ENCODE data around the gene YARS1.

The YARS1 gene

DNA sequence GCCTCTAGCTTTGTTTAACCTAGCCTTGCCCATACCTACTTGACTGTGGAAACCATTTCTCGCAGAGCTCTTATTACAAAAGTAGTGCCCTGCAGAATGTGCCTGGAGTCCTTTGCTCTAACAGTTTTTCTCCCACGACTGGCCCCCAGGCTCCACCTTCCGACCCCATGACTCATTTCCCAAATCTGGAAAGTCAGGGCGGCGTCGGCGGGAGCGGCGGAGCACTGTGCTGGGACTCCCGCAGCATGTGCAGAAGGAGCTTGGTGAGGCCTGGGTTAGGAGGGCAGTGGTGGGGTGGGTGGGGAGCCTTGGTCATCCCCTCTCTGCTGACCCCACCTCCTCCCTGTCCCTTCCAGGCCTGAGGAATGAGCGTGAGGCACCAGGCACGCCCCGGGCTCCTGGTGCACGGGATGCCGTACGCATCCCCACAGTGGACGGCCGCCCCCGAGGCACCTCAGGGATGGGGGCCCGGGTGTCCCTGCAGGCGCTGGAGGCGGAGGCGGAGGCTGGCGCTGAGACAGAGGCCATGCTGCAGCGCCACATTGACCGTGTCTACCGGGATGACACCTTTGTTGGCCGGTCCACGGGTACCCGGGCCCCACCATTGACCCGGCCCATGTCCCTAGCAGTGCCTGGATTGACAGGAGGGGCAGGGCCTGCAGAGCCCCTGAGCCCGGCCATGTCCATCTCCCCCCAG lies 47.5 kb downstream of the YARS1 start:
- Histone ChIP-seq H3K18ac (ENCODE audit: low read depth in 1 of 2, low read length in 2 of 2) (no peak overlapping the region), H2BK120ac (ENCODE audit: low read depth, low read length) (no peak overlapping the region), H3K27me3 (ENCODE audit: control insufficient read depth in 1 of 2, insufficient read depth in 1 of 2, low read length in 2 of 2) (no peaks in the 10 kb centered on the region), H4K8ac (ENCODE audit: low read length) (no peak overlapping the region), H2BK12ac (ENCODE audit: low read length in 2 of 2) (no peak overlapping the region), H2BK5ac (ENCODE audit: low read depth, low read length, poor library complexity, severe bottlenecking) (no peak overlapping the region), H3K9me3 (ENCODE audit: control insufficient read depth, low read length) (no peaks in the 10 kb centered on the region), H2BK15ac (ENCODE audit: low read depth, poor library complexity, severe bottlenecking) (no peak overlapping the region), H3K27ac (ENCODE audit: low read length, poor library complexity, severe bottlenecking) (peak overlapping the region; percentile 6), H3K36me3 (ENCODE audit: control insufficient read depth in 1 of 2, insufficient read depth in 2 of 2, low read depth in 1 of 2, low read length in 2 of 2) (peaks cover 38 to 75% of the 10 kb centered on the region in 2 experiments), H4K91ac (ENCODE audit: low read length) (no peak overlapping the region), H3K4me2 (ENCODE audit: low read length, poor library complexity, severe bottlenecking) (no peak overlapping the region), H2AFZ (ENCODE audit: low read depth, low read length) (no peak overlapping the region), H3K79me1 (replicated peaks; ENCODE audit: low read length, poor library complexity, severe bottlenecking) (peaks cover 42% of the 10 kb centered on the region), H2AK5ac (ENCODE audit: low read length, severe bottlenecking) (no peak overlapping the region), H3K4ac (ENCODE audit: low read depth in 1 of 2, low read length in 2 of 2) (no peak overlapping the region), H3K4me3 (ENCODE audit: insufficient read depth in 1 of 2, low read depth in 1 of 2, low read length in 2 of 2) (no peak overlapping the region), H3K9ac (ENCODE audit: low read length) (no peak overlapping the region), H3K4me1 (ENCODE audit: control insufficient read depth, insufficient read depth, low read depth, low read length) (peaks cover 48% of the 10 kb centered on the region), H3K23ac (ENCODE audit: low read length in 2 of 2) (no peak overlapping the region), H3K14ac (ENCODE audit: low read length in 2 of 2) (peak overlapping the region in 1 of 2 experiments; percentile 36)
- 89% methylated on average over 23 of the region's 32 CpGs for WGBS
- DNase-seq = peak; percentile 58

DNA sequence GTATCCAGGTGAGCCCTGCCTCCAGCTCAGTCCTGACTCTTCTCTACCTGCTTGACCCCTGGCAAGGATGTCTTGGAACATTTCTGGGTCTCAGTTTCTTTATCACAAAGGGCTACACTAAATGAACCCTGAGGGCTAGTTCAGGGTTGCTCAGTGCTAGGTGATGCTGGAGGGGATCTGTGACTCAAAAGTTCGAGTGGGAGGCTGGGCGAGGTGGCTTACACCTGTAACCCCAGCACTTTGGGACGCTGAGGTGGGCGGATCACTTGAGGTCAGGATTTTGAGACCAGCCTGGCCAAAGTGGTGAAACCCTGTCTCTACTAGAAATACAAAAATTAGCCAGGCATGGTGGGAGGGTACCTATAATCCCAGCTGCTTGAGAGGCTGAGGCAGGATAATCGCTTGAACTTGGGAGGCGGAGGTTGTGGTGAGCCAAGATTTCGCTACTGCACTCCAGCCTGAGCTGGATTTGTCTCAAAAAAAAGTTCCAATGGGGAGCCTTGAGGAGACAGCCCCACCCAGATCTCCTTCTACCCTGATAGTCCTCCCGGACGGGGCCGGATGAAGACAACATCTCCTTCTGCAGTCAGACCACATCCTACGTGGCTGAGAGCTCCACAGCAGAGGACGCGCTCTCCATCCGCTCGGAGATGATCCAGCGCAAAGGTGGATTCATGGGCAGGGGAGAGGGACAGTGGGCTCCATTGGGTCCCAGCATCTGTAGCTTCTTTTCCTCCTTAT lies 48.9 kb downstream of the YARS1 start:
- Histone ChIP-seq H3K18ac (ENCODE audit: low read depth in 1 of 2, low read length in 2 of 2) (no peak overlapping the region), H3K4me1 (ENCODE audit: control insufficient read depth, insufficient read depth, low read depth, low read length) (peaks cover 42% of the 10 kb centered on the region), H2AFZ (ENCODE audit: low read depth, low read length) (no peak overlapping the region), H3K14ac (ENCODE audit: low read length in 2 of 2) (no peak overlapping the region), H4K8ac (ENCODE audit: low read length) (no peak overlapping the region), H3K4me2 (ENCODE audit: low read length, poor library complexity, severe bottlenecking) (no peak overlapping the region), H2AK5ac (ENCODE audit: low read length, severe bottlenecking) (no peak overlapping the region), H3K36me3 (ENCODE audit: control insufficient read depth in 1 of 2, insufficient read depth in 2 of 2, low read depth in 1 of 2, low read length in 2 of 2) (peaks cover 25 to 67% of the 10 kb centered on the region in 2 experiments), H3K9me3 (ENCODE audit: control insufficient read depth, low read length) (no peaks in the 10 kb centered on the region), H3K4me3 (ENCODE audit: insufficient read depth in 1 of 2, low read depth in 1 of 2, low read length in 2 of 2) (peak overlapping the region in 1 of 2 experiments; percentile 37), H2BK12ac (ENCODE audit: low read length in 2 of 2) (peak overlapping the region in 1 of 2 experiments; percentile 21), H3K27me3 (ENCODE audit: control insufficient read depth in 1 of 2, insufficient read depth in 1 of 2, low read length in 2 of 2) (no peaks in the 10 kb centered on the region), H3K4ac (ENCODE audit: low read depth in 1 of 2, low read length in 2 of 2) (no peak overlapping the region), H4K91ac (ENCODE audit: low read length) (no peak overlapping the region), H2BK5ac (ENCODE audit: low read depth, low read length, poor library complexity, severe bottlenecking) (no peak overlapping the region), H2BK120ac (ENCODE audit: low read depth, low read length) (no peak overlapping the region), H3K9ac (ENCODE audit: low read length) (peak overlapping the region; percentile 29), H3K27ac (ENCODE audit: low read length, poor library complexity, severe bottlenecking) (no peak overlapping the region), H3K23ac (ENCODE audit: low read length in 2 of 2) (no peak overlapping the region), H3K79me1 (replicated peaks; ENCODE audit: low read length, poor library complexity, severe bottlenecking) (peaks cover 48% of the 10 kb centered on the region), H2BK15ac (ENCODE audit: low read depth, poor library complexity, severe bottlenecking) (no peak overlapping the region)
- 89% methylated on average over 14 of the region's 16 CpGs for WGBS
- DNase-seq = no peak

DNA sequence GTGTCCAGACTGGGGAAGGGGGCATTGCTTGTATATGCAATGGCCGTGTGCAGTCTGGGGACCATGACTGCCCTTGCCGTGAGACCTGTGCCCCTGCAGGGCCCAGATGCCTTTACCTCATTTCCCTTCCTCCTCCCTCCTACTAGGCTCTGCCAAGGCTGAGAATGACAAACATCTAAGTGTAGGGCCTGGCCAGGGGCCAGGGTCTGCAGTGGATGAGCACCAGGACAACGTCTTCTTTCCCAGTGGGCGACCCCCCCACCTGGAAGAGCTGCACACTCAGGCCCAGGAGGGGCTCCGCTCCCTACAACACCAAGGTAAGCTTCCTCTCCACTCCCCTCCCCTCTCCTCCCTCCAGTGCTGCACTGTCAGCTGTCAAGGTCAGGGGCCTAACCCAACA lies 49.5 kb downstream of the YARS1 start:
- Histone ChIP-seq H3K4me2 (ENCODE audit: low read length, poor library complexity, severe bottlenecking) (no peak overlapping the region), H4K8ac (ENCODE audit: low read length) (no peak overlapping the region), H3K4me3 (ENCODE audit: insufficient read depth in 1 of 2, low read depth in 1 of 2, low read length in 2 of 2) (peak overlapping the region in 1 of 2 experiments; percentile 8), H3K23ac (ENCODE audit: low read length in 2 of 2) (peak overlapping the region in 1 of 2 experiments; percentile 63), H2BK5ac (ENCODE audit: low read depth, low read length, poor library complexity, severe bottlenecking) (no peak overlapping the region), H3K4me1 (ENCODE audit: control insufficient read depth, insufficient read depth, low read depth, low read length) (peaks cover 42% of the 10 kb centered on the region), H2BK15ac (ENCODE audit: low read depth, poor library complexity, severe bottlenecking) (no peak overlapping the region), H2BK12ac (ENCODE audit: low read length in 2 of 2) (peak overlapping the region in 1 of 2 experiments; percentile 21), H3K14ac (ENCODE audit: low read length in 2 of 2) (no peak overlapping the region), H2BK120ac (ENCODE audit: low read depth, low read length) (no peak overlapping the region), H2AFZ (ENCODE audit: low read depth, low read length) (no peak overlapping the region), H3K9ac (ENCODE audit: low read length) (no peak overlapping the region), H3K27ac (ENCODE audit: low read length, poor library complexity, severe bottlenecking) (no peak overlapping the region), H3K27me3 (ENCODE audit: control insufficient read depth in 1 of 2, insufficient read depth in 1 of 2, low read length in 2 of 2) (no peaks in the 10 kb centered on the region), H2AK5ac (ENCODE audit: low read length, severe bottlenecking) (no peak overlapping the region), H3K9me3 (ENCODE audit: control insufficient read depth, low read length) (no peaks in the 10 kb centered on the region), H3K36me3 (ENCODE audit: control insufficient read depth in 1 of 2, insufficient read depth in 2 of 2, low read depth in 1 of 2, low read length in 2 of 2) (peaks cover 19 to 61% of the 10 kb centered on the region in 2 experiments), H4K91ac (ENCODE audit: low read length) (no peak overlapping the region), H3K18ac (ENCODE audit: low read depth in 1 of 2, low read length in 2 of 2) (peak overlapping the region in 1 of 2 experiments; percentile 77), H3K4ac (ENCODE audit: low read depth in 1 of 2, low read length in 2 of 2) (no peak overlapping the region), H3K79me1 (replicated peaks; ENCODE audit: low read length, poor library complexity, severe bottlenecking) (peaks cover 51% of the 10 kb centered on the region)
- no peak for DNase-seq
- WGBS = 65% methylated on average over 5 of the region's 5 CpGs

DNA sequence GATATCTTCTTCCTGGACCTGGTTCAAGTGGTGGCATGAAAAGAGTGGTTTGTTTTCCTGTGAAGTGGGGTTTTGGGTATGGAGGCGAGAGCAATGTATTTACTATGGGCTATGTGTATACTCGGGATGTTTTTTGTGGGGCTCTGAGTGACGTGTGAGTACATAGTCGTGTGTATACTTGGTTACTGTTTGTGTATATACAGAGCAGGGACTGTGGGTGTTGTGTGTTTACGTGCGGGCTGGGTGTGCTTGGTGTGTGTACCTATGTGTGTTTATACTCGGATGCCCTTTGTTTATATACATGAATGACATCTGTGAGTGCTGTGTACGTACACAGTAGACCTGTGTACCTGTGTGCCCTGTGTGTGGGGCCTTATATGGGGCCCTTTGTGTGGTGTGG lies 50.0 kb downstream of the YARS1 start:
- peaks cover 51% of the 10 kb centered on the region for H3K79me1 ChIP-seq (replicated peaks; ENCODE audit: low read length, poor library complexity, severe bottlenecking)
- H4K8ac ChIP-seq (ENCODE audit: low read length) = peak overlapping the region; percentile 2
- no peak overlapping the region for H3K23ac ChIP-seq (ENCODE audit: low read length in 2 of 2)
- no peak overlapping the region for H3K9ac ChIP-seq (ENCODE audit: low read length)
- H3K4me1 ChIP-seq (ENCODE audit: control insufficient read depth, insufficient read depth, low read depth, low read length) = peaks cover 42% of the 10 kb centered on the region
- no peaks in the 10 kb centered on the region for H3K27me3 ChIP-seq (ENCODE audit: control insufficient read depth in 1 of 2, insufficient read depth in 1 of 2, low read length in 2 of 2)
- H3K9me3 ChIP-seq (ENCODE audit: control insufficient read depth, low read length) = no peaks in the 10 kb centered on the region
- H3K4me2 ChIP-seq (ENCODE audit: low read length, poor library complexity, severe bottlenecking) = no peak overlapping the region
- peak overlapping the region in 1 of 2 experiments; percentile 47 for H2BK12ac ChIP-seq (ENCODE audit: low read length in 2 of 2)
- H2BK15ac ChIP-seq (ENCODE audit: low read depth, poor library complexity, severe bottlenecking) = no peak overlapping the region
- H2BK120ac ChIP-seq (ENCODE audit: low read depth, low read length) = no peak overlapping the region
- no peak overlapping the region for H2BK5ac ChIP-seq (ENCODE audit: low read depth, low read length, poor library complexity, severe bottlenecking)
- H3K27ac ChIP-seq (ENCODE audit: low read length, poor library complexity, severe bottlenecking) = no peak overlapping the region
- peak overlapping the region in 1 of 2 experiments; percentile 31 for H3K4ac ChIP-seq (ENCODE audit: low read depth in 1 of 2, low read length in 2 of 2)
- peak; percentile 64 for DNase-seq
- 62% methylated on average over 8 of the region's 8 CpGs for WGBS
- H3K4me3 ChIP-seq (ENCODE audit: insufficient read depth in 1 of 2, low read depth in 1 of 2, low read length in 2 of 2) = no peak overlapping the region
- peak overlapping the region; percentile 19 to 38 for H3K18ac ChIP-seq (ENCODE audit: low read depth in 1 of 2, low read length in 2 of 2)
- peaks cover 15 to 56% of the 10 kb centered on the region in 2 experiments for H3K36me3 ChIP-seq (ENCODE audit: control insufficient read depth in 1 of 2, insufficient read depth in 2 of 2, low read depth in 1 of 2, low read length in 2 of 2)
- peak overlapping the region; percentile 37 for H2AK5ac ChIP-seq (ENCODE audit: low read length, severe bottlenecking)
- H3K14ac ChIP-seq (ENCODE audit: low read length in 2 of 2) = peak overlapping the region in 1 of 2 experiments; percentile 77
- H2AFZ ChIP-seq (ENCODE audit: low read depth, low read length) = no peak overlapping the region
- no peak overlapping the region for H4K91ac ChIP-seq (ENCODE audit: low read length)
